ENCODE data around the gene ENGASE. TPM values are rescaled to one million over a fixed set of nuclear protein-coding genes. Genes with fewer than 3 reads are reported as not detected.
"Not testable (repeated sequence)": the region's sequence is repeated elsewhere in the genome, so short reads cannot be mapped to it uniquely, and the experiment has no call there.

The ENGASE gene
- polyA plus RNA-seq (2014; cell fraction: cytosol; rRNA removed): 8.2 and 10.9 TPM in 2 replicates
- 146 and 181 TPM in 2 replicates for polyA plus RNA-seq (2014; cell fraction: nucleus; rRNA removed)

GRCh38 chr17:79074649-79075445, at the start of gene ENGASE:
ENGASE (plus strand) TSS chr17:79074824; CDS start chr17:79074945, 121 bp downstream.
- DNase-seq (ENCODE audit: low spot score): peak; percentile 93

- DNase-seq (ENCODE audit: low spot score): no peak
Observed at GRCh38 chr17:79024901-79025737, 49.5 kb upstream of the ENGASE start.

GRCh38 chr17:79026376-79027273, 48.0 kb upstream of the ENGASE start:
- DNase-seq (ENCODE audit: low spot score): no peak

- DNase-seq (ENCODE audit: low spot score): peak; percentile 73
Observed at GRCh38 chr17:79027274-79027924, 47.2 kb upstream of the ENGASE start.

- no peak for DNase-seq (ENCODE audit: low spot score)
Observed at GRCh38 chr17:79027925-79028491, 46.6 kb upstream of the ENGASE start.

- DNase-seq (ENCODE audit: low spot score): no peak
Observed at GRCh38 chr17:79028496-79029326, 45.9 kb upstream of the ENGASE start.

- DNase-seq (ENCODE audit: low spot score): no peak
Observed at GRCh38 chr17:79029327-79030009, 45.2 kb upstream of the ENGASE start.

GRCh38 chr17:79030636-79031035, 44.0 kb upstream of the ENGASE start:
- not testable (repeated sequence) for DNase-seq (ENCODE audit: low spot score)

- DNase-seq (ENCODE audit: low spot score): no peak
Observed at GRCh38 chr17:79031996-79032875, 42.4 kb upstream of the ENGASE start.

- no peak for DNase-seq (ENCODE audit: low spot score)
Observed at GRCh38 chr17:79033046-79033616, 41.5 kb upstream of the ENGASE start.

- DNase-seq (ENCODE audit: low spot score): no peak
Observed at GRCh38 chr17:79033741-79034501, 40.7 kb upstream of the ENGASE start.

- DNase-seq (ENCODE audit: low spot score): no peak
Observed at GRCh38 chr17:79034931-79035485, 39.6 kb upstream of the ENGASE start.

GRCh38 chr17:79035686-79036085, 38.9 kb upstream of the ENGASE start:
- DNase-seq (ENCODE audit: low spot score): no peak

GRCh38 chr17:79036181-79036580, 38.4 kb upstream of the ENGASE start:
- no peak for DNase-seq (ENCODE audit: low spot score)

GRCh38 chr17:79036596-79036995, 38.0 kb upstream of the ENGASE start:
- no peak for DNase-seq (ENCODE audit: low spot score)

GRCh38 chr17:79038545-79039135, 36.0 kb upstream of the ENGASE start:
- no peak for DNase-seq (ENCODE audit: low spot score)
